Stomach (tissue), 4 donors: Measurements from ENCODE around the gene CA11.

Source experiments
- CTCF ChIP-seq, 7 experiments: fragments of 450-650 bp in 4 of 7; fragments of 200-600 bp in 3 of 7; sonication (generic) in 3 of 7; IDR thresholded peaks; one replicate each; pipeline ENCODE4 v1.5.1; 2016 to 2019; ENCODE audit warnings: antibody characterized with exemption in 7 of 7, control low read depth in 2 of 7, mild to moderate bottlenecking in 1 of 7
- POLR2A ChIP-seq, 4 donors: fragments of 450-650 bp; IDR thresholded peaks; one replicate each; pipeline ENCODE4 v1.6.1; 2016; ENCODE audit warnings: antibody characterized with exemption in 4 of 4, control low read depth in 2 of 4, mild to moderate bottlenecking in 1 of 4, moderate library complexity in 1 of 4
- POLR2AphosphoS5 ChIP-seq, 3 donors: sonication (generic); formaldehyde crosslinking; IDR thresholded peaks; one replicate each; pipeline ENCODE4 v1.6.1; 2016; ENCODE audit warnings: antibody characterized with exemption in 3 of 3

DNA sequence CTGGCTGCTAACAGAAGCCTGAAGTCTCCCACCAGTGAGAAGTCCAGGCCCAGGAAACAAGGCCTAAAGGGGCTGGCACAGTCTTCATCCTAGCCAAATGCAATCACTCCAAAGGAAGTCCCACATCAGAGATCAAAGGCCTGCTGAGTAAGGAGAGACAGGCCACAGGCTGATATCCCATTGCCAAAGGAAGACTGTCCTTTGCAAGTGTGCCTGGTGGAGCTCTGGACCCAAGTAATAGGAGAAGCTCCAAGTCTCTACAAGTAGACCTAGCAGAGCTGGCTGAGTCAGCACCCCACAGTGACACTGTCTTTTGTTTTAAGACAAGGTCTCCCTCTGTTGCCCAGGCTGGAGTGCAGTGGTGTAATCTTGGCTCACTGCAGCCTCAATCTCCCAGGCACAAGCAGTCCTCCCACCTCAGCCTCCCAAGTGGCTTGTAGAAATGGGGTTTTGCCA lies 13.3 kb downstream of the CA11 start:
- TF ChIP-seq POLR2AphosphoS5 (IDR thresholded peaks at IDR 0.05) (no peak), CTCF (IDR thresholded peaks at IDR 0.05) (no peak), POLR2A (IDR thresholded peaks at IDR 0.05) (no peak)
